Sigmoid colon (tissue), 7 donors: ENCODE data around the gene SERPINA4. TPM values are rescaled to one million over a fixed set of nuclear protein-coding genes. Genes with fewer than 3 reads are reported as not detected.

Experiments
- DNase-seq: peaks from one replicate; pipeline ENCODE4 v3.0.0-alpha.2; 2019
- H3K27ac ChIP-seq, 4 donors: fragments of 200-600 bp; sonication (generic); one replicate each; pipeline ENCODE4 v1.5.1; 2016 to 2019; ENCODE audit warnings: mild to moderate bottlenecking in 1 of 4
- H3K27me3 ChIP-seq, 3 donors: fragments of 200-600 bp; sonication (generic); one replicate each; pipeline ENCODE4 v1.5.1; 2019; ENCODE audit warnings: mild to moderate bottlenecking in 1 of 3
- H3K36me3 ChIP-seq, 4 donors: fragments of 200-600 bp; sonication (generic); one replicate each; pipeline ENCODE4 v1.5.1; 2016 to 2019
- H3K4me1 ChIP-seq, 4 donors: fragments of 200-600 bp; sonication (generic); one replicate each; pipeline ENCODE4 v1.5.1; 2017 to 2019
- H3K4me3 ChIP-seq, 4 donors: fragments of 200-600 bp; sonication (generic); one replicate each; pipeline ENCODE4 v1.5.1; 2017 to 2019; ENCODE audit warnings: mild to moderate bottlenecking in 2 of 4, moderate library complexity in 1 of 4
- H3K9me3 ChIP-seq, 4 donors: fragments of 200-600 bp in 3 of 4; sonication (generic) in 3 of 4; one replicate each; pipeline versions ENCODE4 v1.5.1 to v1.6.1; 2013 to 2019
- EP300 ChIP-seq, 4 donors: sonication (generic); formaldehyde crosslinking; IDR thresholded peaks; one replicate each; pipeline ENCODE4 v1.6.1; 2017; ENCODE audit warnings: antibody characterized with exemption in 4 of 4
- POLR2A ChIP-seq, 2 donors: fragments of 450-650 bp; IDR thresholded peaks; one replicate each; pipeline ENCODE4 v1.6.1; 2016; ENCODE audit warnings: antibody characterized with exemption in 2 of 2, mild to moderate bottlenecking in 2 of 2, moderate library complexity in 2 of 2
- POLR2AphosphoS5 ChIP-seq, 4 donors: sonication (generic); formaldehyde crosslinking; IDR thresholded peaks; one replicate each; pipeline ENCODE4 v1.6.1; 2017; ENCODE audit warnings: antibody characterized with exemption in 4 of 4
- WGBS, 2 donors: extraction: QIAGEN DNeasy Blood & Tissue Kit; methylation state at CpG; one replicate each; pipeline ENCODE4 v1.1.7; 2013; 5-methylcytosine and 5-hydroxymethylcytosine counted together
- intact Hi-C: fragments of 100-400 bp; cut with DNase I; formaldehyde crosslinking; loops from one replicate; pipeline ENCODE4 v1.15.1; 2023
- polyA plus RNA-seq, 3 donors: library from polyadenylated mRNA; stranded (reverse); fragments of 200-250 nt; gene quantifications; one replicate each; pipeline ENCODE4 v1.2.3, GENCODE V29; 2013
- total RNA-seq, 4 donors: library from RNA; depleted of rRNA; stranded (reverse); fragments of >200 nt; gene quantifications; one replicate each; pipeline ENCODE4 v1.1.0, GENCODE V29; 2016
- TF ChIP-seq, protein P1 (sequence below), 4 experiments: fragments of 450-650 bp in 3 of 4; fragments of 200-600 bp in 1 of 4; IDR thresholded peaks; one replicate each; pipeline ENCODE4 v1.5.1; 2016 to 2019; ENCODE audit warnings: antibody characterized with exemption in 4 of 4, mild to moderate bottlenecking in 3 of 4, moderate library complexity in 2 of 4
- donor health status: healthy with polysubstance abuse.
- donor health status: Bipolar disorder and iron deficiency.
- donor health status: healthy.

The SERPINA4 gene
- total and polyA plus RNA-seq, 7 donors: not detected

DNA sequence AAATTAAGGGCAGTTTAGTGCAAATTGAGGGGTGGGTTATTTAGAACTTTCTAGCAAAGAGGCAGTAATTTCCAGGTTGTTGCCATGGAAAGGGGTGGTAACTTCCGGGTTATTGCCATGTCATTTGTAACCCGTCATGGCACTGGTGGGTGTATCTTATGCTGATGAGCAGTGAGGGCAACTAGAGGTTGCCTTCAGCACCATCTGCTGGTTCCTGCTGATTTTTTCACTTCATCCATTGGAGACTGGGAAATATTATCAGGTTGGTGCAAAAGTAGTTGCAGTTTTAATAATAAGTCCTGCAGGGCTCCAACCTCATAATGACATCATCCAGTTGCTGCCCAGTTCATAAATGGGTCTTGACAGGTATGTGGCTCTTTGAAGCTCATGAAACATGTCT lies 24.4 kb upstream of the SERPINA4 start:
- H3K36me3 ChIP-seq: no peaks in the 10 kb centered on the region
- H3K4me1 ChIP-seq: no peaks in the 10 kb centered on the region
- H3K27me3 ChIP-seq: no peaks in the 10 kb centered on the region
- intact Hi-C loops: no loop called here
- DNase-seq: no peak
- WGBS, 2 donors: 22 to 47% methylated on average over 2 of the region's 2 CpGs
- H3K9me3 ChIP-seq: peaks cover 0 to 2% (median 0%) of the 10 kb centered on the region in 4 donors
- no peak overlapping the region for H3K4me3 ChIP-seq
- H3K27ac ChIP-seq: no peak overlapping the region
- TF ChIP-seq, protein P1, sequence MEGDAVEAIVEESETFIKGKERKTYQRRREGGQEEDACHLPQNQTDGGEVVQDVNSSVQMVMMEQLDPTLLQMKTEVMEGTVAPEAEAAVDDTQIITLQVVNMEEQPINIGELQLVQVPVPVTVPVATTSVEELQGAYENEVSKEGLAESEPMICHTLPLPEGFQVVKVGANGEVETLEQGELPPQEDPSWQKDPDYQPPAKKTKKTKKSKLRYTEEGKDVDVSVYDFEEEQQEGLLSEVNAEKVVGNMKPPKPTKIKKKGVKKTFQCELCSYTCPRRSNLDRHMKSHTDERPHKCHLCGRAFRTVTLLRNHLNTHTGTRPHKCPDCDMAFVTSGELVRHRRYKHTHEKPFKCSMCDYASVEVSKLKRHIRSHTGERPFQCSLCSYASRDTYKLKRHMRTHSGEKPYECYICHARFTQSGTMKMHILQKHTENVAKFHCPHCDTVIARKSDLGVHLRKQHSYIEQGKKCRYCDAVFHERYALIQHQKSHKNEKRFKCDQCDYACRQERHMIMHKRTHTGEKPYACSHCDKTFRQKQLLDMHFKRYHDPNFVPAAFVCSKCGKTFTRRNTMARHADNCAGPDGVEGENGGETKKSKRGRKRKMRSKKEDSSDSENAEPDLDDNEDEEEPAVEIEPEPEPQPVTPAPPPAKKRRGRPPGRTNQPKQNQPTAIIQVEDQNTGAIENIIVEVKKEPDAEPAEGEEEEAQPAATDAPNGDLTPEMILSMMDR (IDR thresholded peaks at IDR 0.05): no peak
- no peak for TF ChIP-seq EP300 (IDR thresholded peaks at IDR 0.05)
- TF ChIP-seq POLR2A (IDR thresholded peaks at IDR 0.05): no peak
- no peak for TF ChIP-seq POLR2AphosphoS5 (IDR thresholded peaks at IDR 0.05)

DNA sequence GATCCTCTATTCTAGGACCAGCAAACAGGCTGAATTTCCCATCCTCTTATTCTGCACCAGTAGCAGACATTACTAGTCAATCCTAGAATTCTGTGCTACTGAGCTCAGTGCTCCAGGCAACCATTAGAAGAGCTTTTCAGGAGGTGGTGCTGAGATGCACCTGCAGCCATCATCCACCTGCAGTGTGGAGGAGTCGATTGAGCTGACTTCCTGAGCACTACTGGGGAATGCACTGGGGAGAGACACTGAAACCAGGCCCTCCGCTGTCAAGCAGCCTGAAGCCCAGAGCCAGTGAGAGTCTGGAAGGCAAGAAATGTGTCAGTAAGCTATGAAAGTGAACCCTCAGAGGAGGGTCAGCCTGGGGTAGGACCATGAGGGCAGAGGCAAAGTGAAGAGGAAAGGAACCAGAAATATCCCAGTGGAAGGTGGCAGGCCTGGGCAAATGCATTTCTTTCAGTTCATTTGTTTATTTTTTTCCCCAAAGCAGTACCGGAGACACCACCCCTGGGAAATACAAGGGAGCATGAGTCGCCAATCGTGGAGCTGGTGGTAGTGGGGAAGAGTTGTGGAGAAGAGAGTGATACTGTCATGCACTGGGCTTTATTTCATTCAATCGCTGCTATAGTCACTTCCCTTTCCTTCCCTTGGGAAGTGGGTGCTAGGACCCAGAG lies 23.0 kb upstream of the SERPINA4 start:
- Histone ChIP-seq H3K9me3 (peaks cover 0 to 2% (median 0%) of the 10 kb centered on the region in 4 donors), H3K27me3 (no peaks in the 10 kb centered on the region), H3K4me1 (no peaks in the 10 kb centered on the region), H3K4me3 (no peak overlapping the region), H3K27ac (no peak overlapping the region), H3K36me3 (no peaks in the 10 kb centered on the region)
- 82 to 84% methylated on average over 6 of the region's 6 CpGs for WGBS, 2 donors
- TF ChIP-seq, protein P1 (IDR thresholded peaks at IDR 0.05): no peak
- no peak for TF ChIP-seq EP300 (IDR thresholded peaks at IDR 0.05)
- TF ChIP-seq POLR2AphosphoS5 (IDR thresholded peaks at IDR 0.05): no peak
- no peak for TF ChIP-seq POLR2A (IDR thresholded peaks at IDR 0.05)
- intact Hi-C loops: no loop called here
- no peak for DNase-seq

DNA sequence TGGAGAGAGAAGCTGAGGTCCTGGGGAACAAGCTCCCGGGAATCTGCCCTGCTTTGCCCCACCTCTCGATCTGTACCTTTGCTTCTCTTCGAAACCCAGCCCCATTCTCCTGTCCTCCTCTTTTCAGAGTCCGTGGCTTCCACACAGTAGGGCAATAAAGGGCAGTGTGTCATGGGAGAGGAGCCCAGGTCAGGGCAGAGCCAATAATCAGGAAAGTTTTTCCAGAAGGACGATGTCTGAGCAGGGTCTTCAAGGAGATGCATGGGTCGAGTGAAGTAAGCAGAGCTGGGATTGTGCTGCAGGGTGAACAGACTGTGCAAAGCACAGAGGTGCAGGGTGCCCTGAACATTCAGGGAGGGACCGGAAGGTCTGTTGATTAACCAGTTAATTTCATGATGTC lies 22.1 kb upstream of the SERPINA4 start:
- H3K27me3 ChIP-seq: peaks cover 0 to 4% (median 0%) of the 10 kb centered on the region in 3 donors
- intact Hi-C loops: no loop called here
- H3K27ac ChIP-seq: no peak overlapping the region
- H3K36me3 ChIP-seq: no peaks in the 10 kb centered on the region
- 73 to 82% methylated on average over 7 of the region's 7 CpGs for WGBS, 2 donors
- no peak for DNase-seq
- H3K9me3 ChIP-seq: no peaks in the 10 kb centered on the region
- H3K4me3 ChIP-seq: no peak overlapping the region
- TF ChIP-seq EP300 (IDR thresholded peaks at IDR 0.05) (no peak), POLR2AphosphoS5 (IDR thresholded peaks at IDR 0.05) (no peak), POLR2A (IDR thresholded peaks at IDR 0.05) (no peak)
- TF ChIP-seq, protein P1 (IDR thresholded peaks at IDR 0.05): no peak
- H3K4me1 ChIP-seq: no peaks in the 10 kb centered on the region

DNA sequence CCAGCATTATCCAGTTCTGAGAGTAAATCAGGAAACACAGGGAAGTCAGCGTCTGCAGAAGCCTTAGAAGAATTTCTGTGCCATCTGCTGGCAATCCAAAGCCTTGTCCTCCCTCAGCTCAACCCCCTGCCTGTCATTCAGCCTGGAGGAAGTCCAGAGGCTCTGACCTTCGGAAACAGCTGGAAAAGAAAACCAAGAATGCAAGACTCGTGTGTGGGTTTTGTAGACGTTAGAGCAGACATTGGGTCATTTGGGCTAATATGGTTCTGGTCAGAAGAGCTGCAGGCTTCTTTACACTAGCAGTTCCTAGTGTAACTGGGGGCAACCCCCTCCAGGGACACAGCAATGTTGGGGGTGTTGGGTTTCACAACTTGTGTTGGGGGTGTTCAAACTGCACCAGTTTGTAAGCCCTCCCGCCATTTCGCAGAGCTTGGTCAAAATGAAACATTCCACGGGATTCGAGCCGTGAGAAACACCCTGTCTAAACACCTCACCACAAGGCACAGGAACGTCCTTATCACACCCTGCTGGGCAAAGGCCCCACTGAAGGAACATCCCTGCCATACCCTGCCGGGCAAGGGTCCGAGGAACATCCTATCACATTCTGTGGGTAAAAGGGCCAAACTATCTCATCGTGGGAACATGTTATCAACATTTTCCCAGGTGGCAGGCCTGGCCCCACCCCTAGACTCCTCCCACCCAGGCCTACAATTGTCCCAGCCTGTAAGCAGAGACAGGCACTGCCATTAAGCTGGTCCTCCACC lies 21.0 kb upstream of the SERPINA4 start:
- TF ChIP-seq POLR2AphosphoS5 (IDR thresholded peaks at IDR 0.05): no peak
- no peak for TF ChIP-seq EP300 (IDR thresholded peaks at IDR 0.05)
- TF ChIP-seq, protein P1 (IDR thresholded peaks at IDR 0.05): no peak
- TF ChIP-seq POLR2A (IDR thresholded peaks at IDR 0.05): no peak
- DNase-seq: no peak
- H3K27ac ChIP-seq: no peak overlapping the region
- intact Hi-C loops: no loop called here
- H3K27me3 ChIP-seq: peaks cover 0 to 7% (median 5%) of the 10 kb centered on the region in 3 donors
- H3K36me3 ChIP-seq: no peaks in the 10 kb centered on the region
- WGBS, 2 donors: 31 to 42% methylated on average over 13 of the region's 13 CpGs
- H3K4me3 ChIP-seq: no peak overlapping the region
- H3K4me1 ChIP-seq: no peaks in the 10 kb centered on the region
- H3K9me3 ChIP-seq: no peaks in the 10 kb centered on the region
